HEK293T (cell line): ENCODE data around the gene ANKRD16.

Source experiments
- CTCF ChIA-PET: fragments of 350-600 bp; formaldehyde crosslinking; extraction: SDS; loops from one replicate; lab custom pipeline; 2021; ENCODE audit warnings: antibody characterized with exemption, inconsistent platforms; lab: Yijun Ruan, JAX
- POLR2A ChIA-PET: fragments of 350-600 bp; formaldehyde crosslinking; extraction: SDS; loops from one replicate; lab custom pipeline; 2020; ENCODE audit warnings: antibody characterized with exemption, inconsistent platforms; lab: Yijun Ruan, JAX
- DNase-seq: peaks from one replicate; pipeline ENCODE4 v3.0.0; 2012; ENCODE audit warnings: mixed read lengths; ENCODE audit errors: extremely low spot score
- ARNT ChIP-seq: fragments of 450-650 bp; IDR thresholded peaks from 2 replicates; pipeline ENCODE4 v1.6.1; 2017; ENCODE audit warnings: mild to moderate bottlenecking
- BHLHE40 ChIP-seq: fragments of 450-650 bp; IDR thresholded peaks from 2 replicates; pipeline ENCODE4 v1.6.1; 2016; ENCODE audit warnings: mild to moderate bottlenecking, moderate library complexity, borderline replicate concordance
- CTBP1 ChIP-seq: fragments of 450-650 bp; IDR thresholded peaks from 2 replicates; pipeline ENCODE4 v1.6.1; 2016; ENCODE audit warnings: borderline replicate concordance
- ELF4 ChIP-seq: fragments of 450-650 bp; IDR thresholded peaks from 2 replicates; pipeline ENCODE4 v1.6.1; 2017; ENCODE audit warnings: antibody characterized with exemption
- FOXA1 ChIP-seq: fragments of 450-650 bp; IDR thresholded peaks from 2 replicates; pipeline ENCODE4 v1.6.1; 2016; ENCODE audit warnings: mild to moderate bottlenecking
- FOXK2 ChIP-seq: fragments of 450-650 bp; IDR thresholded peaks from 2 replicates; pipeline ENCODE4 v1.6.1; 2016; ENCODE audit warnings: mild to moderate bottlenecking
- FOXM1 ChIP-seq: fragments of 450-650 bp; IDR thresholded peaks from 2 replicates; pipeline ENCODE4 v1.6.1; 2017; ENCODE audit warnings: mild to moderate bottlenecking, borderline replicate concordance
- HDGF ChIP-seq: fragments of 450-650 bp; IDR thresholded peaks from 2 replicates; pipeline ENCODE4 v1.6.1; 2017; ENCODE audit warnings: antibody characterized with exemption, borderline replicate concordance
- L3MBTL2 ChIP-seq: fragments of 450-650 bp; conservative IDR thresholded peaks from 2 replicates; pipeline ENCODE4 v1.6.1; 2016; ENCODE audit warnings: mild to moderate bottlenecking
- LEF1 ChIP-seq: fragments of 450-650 bp; IDR thresholded peaks from 2 replicates; pipeline ENCODE4 v1.6.1; 2017; ENCODE audit warnings: mild to moderate bottlenecking, borderline replicate concordance
- NFRKB ChIP-seq: fragments of 450-650 bp; IDR thresholded peaks from 2 replicates; pipeline ENCODE4 v1.6.1; 2016; ENCODE audit warnings: mild to moderate bottlenecking, moderate library complexity
- PKNOX1 ChIP-seq: fragments of 450-650 bp; IDR thresholded peaks from 2 replicates; pipeline ENCODE4 v1.6.1; 2016
- SP1 ChIP-seq: fragments of 450-650 bp; IDR thresholded peaks from 2 replicates; pipeline ENCODE4 v1.6.1; 2017
- SUZ12 ChIP-seq: fragments of 450-650 bp; IDR thresholded peaks from 2 replicates; pipeline ENCODE4 v1.6.1; 2016; ENCODE audit warnings: mild to moderate bottlenecking
- TARDBP ChIP-seq: fragments of 450-650 bp; IDR thresholded peaks from 2 replicates; pipeline ENCODE4 v1.6.1; 2016
- ZNF384 ChIP-seq: fragments of 450-650 bp; IDR thresholded peaks from 2 replicates; pipeline ENCODE4 v1.6.1; 2016

Gene ANKRD16

GRCh38 chr10:5905854-5906507, 16.3 kb upstream of the ANKRD16 start:
- no peak for TF ChIP-seq PKNOX1
- TF ChIP-seq ARNT, result no peak
- TF ChIP-seq FOXM1, result no peak
- no peak for TF ChIP-seq FOXA1
- no peak for TF ChIP-seq BHLHE40
- no peak for TF ChIP-seq SUZ12
- no peak for TF ChIP-seq ELF4
- no peak for TF ChIP-seq LEF1
- TF ChIP-seq L3MBTL2, result no peak
- TF ChIP-seq TARDBP, result no peak
- no peak for TF ChIP-seq ZNF384
- no peak for TF ChIP-seq SP1
- no peak for TF ChIP-seq NFRKB
- TF ChIP-seq HDGF, result no peak
- TF ChIP-seq FOXK2, result no peak
- no peak for TF ChIP-seq CTBP1
- ChIA-PET POLR2A (interaction anchor here (0.6 kb wide), 1 partner anchor 16 kb away, joined by 3 read pairs; the partner anchor contains the start of genes ANKRD16 and FBH1), CTCF (no interaction called here)
- no peak for DNase-seq

GRCh38 chr10:5904227-5904626, 14.5 kb upstream of the ANKRD16 start:
- POLR2A ChIA-PET, result no interaction called here
- TF ChIP-seq SP1 (no peak), NFRKB (no peak), CTBP1 (no peak), SUZ12 (no peak), BHLHE40 (no peak), FOXM1 (no peak), ELF4 (no peak), LEF1 (no peak), ARNT (no peak), TARDBP (no peak), HDGF (no peak), ZNF384 (no peak), FOXK2 (no peak), L3MBTL2 (no peak), FOXA1 (no peak), PKNOX1 (no peak)
- CTCF ChIA-PET, result no interaction called here

GRCh38 chr10:5903563-5903962, 13.9 kb upstream of the ANKRD16 start:
- CTCF ChIA-PET, result no interaction called here
- TF ChIP-seq SP1 (no peak), HDGF (no peak), LEF1 (no peak), FOXA1 (no peak), FOXM1 (no peak), SUZ12 (no peak), TARDBP (no peak), ARNT (no peak), ZNF384 (no peak), PKNOX1 (no peak), NFRKB (no peak)
- DNase-seq, result no peak
- POLR2A ChIA-PET, result no interaction called here

More at GRCh38 chr10:5904227-5904626, 14.5 kb upstream of the ANKRD16 start:
- no peak for DNase-seq

GRCh38 chr10:5902511-5903274, 13.0 kb upstream of the ANKRD16 start:
- POLR2A ChIA-PET, result no interaction called here
- TF ChIP-seq FOXK2 (no peak), CTBP1 (no peak)
- CTCF ChIA-PET, result no interaction called here
- no peak for DNase-seq

- no peak for DNase-seq
- ChIA-PET CTCF (no interaction called here), POLR2A (no interaction called here)
- TF ChIP-seq TARDBP (no peak), FOXK2 (no peak), SUZ12 (no peak), ZNF384 (no peak), LEF1 (no peak)
Measured at GRCh38 chr10:5900247-5900646, 10.6 kb upstream of the ANKRD16 start.

GRCh38 chr10:5898163-5898562, 8.5 kb upstream of the ANKRD16 start:
- DNase-seq, result no peak
- POLR2A ChIA-PET, result interaction anchor here (2.0 kb wide), 1 partner anchor 8 kb away, joined by 9 read pairs; the partner anchor contains the start of genes ANKRD16 and FBH1
- TF ChIP-seq FOXA1 (no peak), ELF4 (no peak), ZNF384 (no peak), SP1 (no peak), FOXM1 (no peak), BHLHE40 (no peak), LEF1 (no peak), L3MBTL2 (no peak), PKNOX1 (no peak), HDGF (no peak), ARNT (no peak), FOXK2 (no peak), NFRKB (no peak), TARDBP (no peak), SUZ12 (no peak), CTBP1 (no peak)
- CTCF ChIA-PET, result no interaction called here
